Measurements from ENCODE around the gene LRMDA. TPM values are rescaled to one million over a fixed set of nuclear protein-coding genes. Genes with fewer than 3 reads are reported as not detected.

Gene LRMDA
- total and polyA plus RNA-seq, 2 of the 13 experiments (the other 11 are each of a cell fraction or from before 2014, with no cell fraction given) = 13.4 to 22.0 TPM

- CTCF ChIA-PET (ENCODE audit: low intra/inter-chr PET ratio, low total read pairs) = no interaction called here
These were observed 214.3 kb downstream of the LRMDA start for GRCh38 chr10:75645704-75646103.

More at GRCh38 chr10:75645704-75646103, 214.3 kb downstream of the LRMDA start:
- H3K4me2 ChIP-seq (ENCODE audit: low read depth, low read length) = no peak overlapping the region
- BruUV-seq (replicated peaks) = no TSS peak
- DNase-seq (ENCODE audit: low spot score) = no peak
- H3K4me3 ChIP-seq (replicated peaks in 1 of 3; ENCODE audit: insufficient read depth in 1 of 3, low read depth in 2 of 3, low read length in 3 of 3) = no peak overlapping the region
- H2AFZ ChIP-seq (ENCODE audit: low read length) = no peak overlapping the region
- no peak overlapping the region for H3K9ac ChIP-seq (ENCODE audit: insufficient read depth, low read depth, low read length)
- in situ Hi-C loops (cut with HindIII; ENCODE audit: extremely low pct_ligation_motif_present, low pct_unique_long_range_greater_than_20kb) = no loop called here
- 95% methylated on average over 1 of the region's 1 CpG for WGBS (ENCODE audit: low lambda C conversion rate)
- ATAC-seq = no peak
- no peaks in the 10 kb centered on the region for H3K79me2 ChIP-seq (ENCODE audit: insufficient read depth, low read length)
- intact Hi-C loops (cut with micrococcal nuclease; ENCODE audit: unreplicated experiment) = loop anchor here (10.0 kb wide), 1 partner anchor 241 kb away; the partner anchor contains the start of gene ZNF503
- H3K27me3 ChIP-seq (ENCODE audit: control insufficient read depth in 1 of 2, insufficient read depth in 2 of 2, low read length in 2 of 2) = no peaks in the 10 kb centered on the region
- no peaks in the 10 kb centered on the region for H3K9me3 ChIP-seq (ENCODE audit: low read length)
- no peak for FAIRE-seq
- POLR2A ChIA-PET = no interaction called here
- H3K27ac ChIP-seq (ENCODE audit: extremely low read length, insufficient read depth, low read length) = no peak overlapping the region
- no peak for TF ChIP-seq PLRG1 (conservative IDR thresholded peaks at IDR 0.05)
- TF ChIP-seq HNRNPUL1 (IDR thresholded peaks at IDR 0.05; ENCODE audit: low read depth, low read length) = no peak
- TF ChIP-seq ZMYM2 (CRISPR knock-in tag; IDR thresholded peaks at IDR 0.05) = no peak
- TF ChIP-seq ZFX (CRISPR knock-in tag; IDR thresholded peaks at IDR 0.05; ENCODE audit: low read depth) = no peak
- no peak for TF ChIP-seq ZBTB25 (CRISPR knock-in tag; IDR thresholded peaks at IDR 0.05)
- TF ChIP-seq HDAC2 (CRISPR knock-in tag; IDR thresholded peaks at IDR 0.05) = no peak
- TF ChIP-seq CENPBD1 (CRISPR knock-in tag; IDR thresholded peaks at IDR 0.05; ENCODE audit: borderline replicate concordance, low read depth) = no peak
- no peak for TF ChIP-seq PAF1 (CRISPR knock-in tag; IDR thresholded peaks at IDR 0.05)
- no peak for TF ChIP-seq ZSCAN22 (CRISPR knock-in tag; IDR thresholded peaks at IDR 0.05)
- no peak for TF ChIP-seq SATB2 (CRISPR knock-in tag; IDR thresholded peaks at IDR 0.05)
- TF ChIP-seq MLX (CRISPR knock-in tag; IDR thresholded peaks at IDR 0.05) = no peak
- no peak for TF ChIP-seq ZNF614 (CRISPR knock-in tag; IDR thresholded peaks at IDR 0.05; ENCODE audit: borderline replicate concordance)
- TF ChIP-seq ZNF3 (CRISPR knock-in tag; IDR thresholded peaks at IDR 0.05) = no peak
- no peak for TF ChIP-seq CHD2 (IDR thresholded peaks at IDR 0.05; ENCODE audit: low read depth, low read length)
- TF ChIP-seq PCBP1 (IDR thresholded peaks at IDR 0.05; ENCODE audit: borderline replicate concordance, low read depth, low read length) = no peak
- TF ChIP-seq MZF1 (CRISPR knock-in tag; IDR thresholded peaks at IDR 0.05; ENCODE audit: borderline replicate concordance) = no peak
- no peak for TF ChIP-seq ZNF839 (CRISPR knock-in tag; IDR thresholded peaks at IDR 0.05; ENCODE audit: borderline replicate concordance)
- no peak for TF ChIP-seq ZNF552 (CRISPR knock-in tag; IDR thresholded peaks at IDR 0.05; ENCODE audit: borderline replicate concordance)
- H4K20me1 ChIP-seq (ENCODE audit: insufficient read depth, low read length) = no peaks in the 10 kb centered on the region
- H3K4me1 ChIP-seq (ENCODE audit: insufficient read depth, low read length) = peaks cover 40% of the 10 kb centered on the region
- no peaks in the 10 kb centered on the region for H3K36me3 ChIP-seq (replicated peaks in 1 of 2; ENCODE audit: control insufficient read depth in 1 of 2, insufficient read depth in 2 of 2, low read length in 2 of 2)

Data from HepG2 (cell line).